Activated CD8-positive, alpha-beta T cell treated with anti-CD3 and anti-CD28 coated beads, Interleukin-2, amount 10 ng/mL, durations not matched to agents 7 days and 5 days (primary cell): ENCODE measurements around the gene RPS6KA4. TPM values are rescaled to one million over a fixed set of nuclear protein-coding genes. Genes with fewer than 3 reads are reported as not detected.

ENCODE experiments used
- ATAC-seq: fragments of 150-1000 bp; cut with Tn5 transposase; one replicate; pipeline ENCODE4 v1.10.0; 2021; ENCODE audit warnings: moderate library complexity
- CTCF ChIA-PET: fragments of 350-600 bp; sonication (Branson Sonifier 250); formaldehyde crosslinking; loops from one replicate; lab custom pipeline; 2021; ENCODE audit warnings: antibody characterized with exemption; lab: Charles Lee
- POLR2A ChIA-PET: fragments of 350-600 bp; sonication (Branson Sonifier 250); formaldehyde crosslinking; loops from one replicate; lab custom pipeline; 2021; ENCODE audit warnings: antibody characterized with exemption; lab: Charles Lee
- DNase-seq: peaks from one replicate; pipeline ENCODE4 v3.0.0-alpha.2; 2020
- H3K27ac Mint-ChIP-seq: one replicate; pipeline ENCODE4 v1.8.0; 2021; ENCODE audit warnings: mild to moderate bottlenecking, mixed read lengths
- H3K27me3 Mint-ChIP-seq: one replicate; pipeline ENCODE4 v1.8.0; 2021; ENCODE audit warnings: low read depth, mixed read lengths
- H3K36me3 Mint-ChIP-seq: one replicate; pipeline ENCODE4 v1.8.0; 2021; ENCODE audit warnings: low read depth, mixed read lengths
- H3K4me1 Mint-ChIP-seq: one replicate; pipeline ENCODE4 v1.8.0; 2021; ENCODE audit warnings: low read depth, mixed read lengths
- H3K4me3 Mint-ChIP-seq: one replicate; pipeline ENCODE4 v1.8.0; 2021; ENCODE audit warnings: mild to moderate bottlenecking, mixed read lengths
- H3K9me3 Mint-ChIP-seq: one replicate; pipeline ENCODE4 v1.8.0; 2022; ENCODE audit warnings: mixed read lengths; ENCODE audit not compliant: insufficient read depth
- total RNA-seq, 2 experiments: library from RNA; stranded (reverse); gene quantifications; one replicate each; pipeline ENCODE4 v1.2.3, GENCODE V29; 2021

Gene RPS6KA4
- total RNA-seq, 2 experiments from 2014 or later: 39.0 to 42.3 TPM

DNA sequence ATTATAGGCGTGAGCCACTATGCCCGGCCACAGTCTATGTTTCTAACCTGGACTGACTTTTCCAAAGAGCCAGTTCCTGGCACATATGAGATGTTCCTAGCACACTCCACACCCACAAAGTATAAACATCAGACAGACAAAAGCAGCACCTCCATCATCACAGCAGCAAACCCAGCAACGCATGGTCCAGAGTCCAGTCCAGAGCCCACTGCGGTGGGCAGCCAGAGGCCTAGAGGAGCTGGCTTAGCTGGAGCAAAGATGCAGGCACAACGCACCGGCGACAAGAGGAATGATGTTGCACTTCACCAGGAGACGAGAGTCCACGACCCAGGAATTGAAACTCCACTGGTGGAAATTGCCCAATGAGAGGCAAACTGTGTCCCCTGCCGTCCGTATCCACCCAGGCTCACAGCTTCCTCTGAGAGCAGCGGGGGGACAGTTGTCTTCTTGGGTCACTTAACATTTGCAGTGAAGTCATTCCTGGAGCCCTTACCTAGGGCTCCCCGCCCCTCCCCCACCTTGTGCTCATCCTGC lies 36.6 kb downstream of the RPS6KA4 start:
- no peaks in the 10 kb centered on the region for H3K9me3 Mint-ChIP-seq
- no peaks in the 10 kb centered on the region for H3K36me3 Mint-ChIP-seq
- ATAC-seq (no peak), DNase-seq (no peak)
- no peak overlapping the region for H3K27ac Mint-ChIP-seq
- H3K4me1 Mint-ChIP-seq: peaks cover 14% of the 10 kb centered on the region
- CTCF ChIA-PET: interaction anchor here (0.7 to 1.1 kb wide), 2 partner anchors 54 to 236 kb away, joined by 3 to 4 read pairs; no protein-coding TSS in a partner anchor
- POLR2A ChIA-PET: no interaction called here
- peaks cover 21% of the 10 kb centered on the region for H3K27me3 Mint-ChIP-seq
- H3K4me3 Mint-ChIP-seq: no peak overlapping the region

DNA sequence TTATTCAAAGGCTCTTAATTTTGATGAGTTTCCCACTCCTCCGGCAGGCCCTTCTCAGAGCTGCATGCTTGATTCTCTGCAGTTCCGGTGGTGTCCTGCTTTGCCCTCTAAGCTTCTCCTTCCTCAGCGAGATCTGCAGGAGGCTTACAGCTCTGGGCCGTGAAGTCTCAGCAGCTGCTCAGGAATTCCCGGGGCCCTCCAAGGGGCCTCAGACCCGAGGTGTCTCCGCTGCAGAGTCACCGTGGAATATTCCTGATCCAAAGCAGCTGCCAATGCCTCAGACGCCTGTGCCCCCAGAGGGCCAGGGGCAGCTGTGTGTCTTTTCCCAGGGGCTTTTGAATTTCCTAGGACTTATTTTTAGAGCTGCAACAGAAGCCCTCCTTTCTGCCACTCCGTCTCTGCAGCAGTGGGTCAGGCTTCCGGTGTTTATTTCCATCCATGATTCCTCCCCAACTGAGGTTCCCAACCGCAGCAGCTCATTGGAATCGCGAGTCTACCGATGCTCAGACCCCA lies 37.2 kb downstream of the RPS6KA4 start:
- Mint-ChIP-seq H3K27ac (no peak overlapping the region), H3K4me3 (no peak overlapping the region), H3K4me1 (peaks cover 9% of the 10 kb centered on the region), H3K36me3 (no peaks in the 10 kb centered on the region), H3K27me3 (peaks cover 21% of the 10 kb centered on the region), H3K9me3 (no peaks in the 10 kb centered on the region)
- DNase-seq (no peak), ATAC-seq (no peak)
- CTCF ChIA-PET: interaction anchor here (0.7 to 1.1 kb wide), 2 partner anchors 53 to 235 kb away, joined by 3 to 4 read pairs; no protein-coding TSS in a partner anchor
- POLR2A ChIA-PET: no interaction called here

DNA sequence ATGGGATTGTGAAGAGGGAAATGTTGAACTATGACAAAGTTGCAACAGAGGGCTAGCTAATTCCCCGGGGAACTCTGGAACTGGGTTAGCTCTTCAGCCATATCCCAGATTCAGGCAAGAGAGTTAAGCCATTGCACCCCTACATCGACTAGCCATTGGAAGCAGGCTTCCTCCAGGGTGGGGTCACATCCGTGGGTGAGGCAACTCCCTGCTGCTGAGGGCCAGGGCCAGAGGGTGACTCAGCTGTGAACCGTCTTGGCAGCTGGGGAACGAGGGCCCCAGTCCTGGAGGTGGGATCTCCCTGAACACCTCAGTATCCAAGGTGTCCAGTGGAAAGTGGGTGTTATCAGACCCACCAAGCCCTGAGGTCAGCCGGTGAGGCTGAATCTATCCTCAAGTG lies 41.1 kb downstream of the RPS6KA4 start:
- Mint-ChIP-seq H3K27me3 (peaks cover 15% of the 10 kb centered on the region), H3K4me3 (no peak overlapping the region), H3K27ac (no peak overlapping the region), H3K4me1 (no peaks in the 10 kb centered on the region), H3K36me3 (no peaks in the 10 kb centered on the region), H3K9me3 (no peaks in the 10 kb centered on the region)
- no peak for ATAC-seq
- DNase-seq: no peak
- CTCF ChIA-PET: no interaction called here
- POLR2A ChIA-PET: no interaction called here

DNA sequence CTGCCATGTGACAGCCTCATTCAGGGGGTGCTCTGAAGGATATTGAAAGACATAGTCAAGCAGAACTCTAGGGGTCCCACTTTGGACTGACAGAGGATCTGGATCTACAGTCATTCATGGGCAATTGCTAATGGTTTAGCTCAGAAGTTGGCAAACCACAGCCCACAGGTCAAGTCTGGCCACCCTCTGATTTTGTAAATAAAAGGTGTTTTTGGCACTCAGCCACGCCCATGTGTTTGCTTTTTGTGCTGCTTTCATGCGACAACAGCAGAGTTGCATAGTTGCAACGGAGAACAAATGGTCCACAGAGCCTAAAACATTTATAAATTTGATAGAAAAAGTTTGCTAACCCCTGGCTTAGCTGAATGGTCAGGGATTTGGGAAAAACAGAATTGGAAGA lies 41.7 kb downstream of the RPS6KA4 start:
- CTCF ChIA-PET: no interaction called here
- H3K27ac Mint-ChIP-seq: no peak overlapping the region
- DNase-seq: no peak
- H3K36me3 Mint-ChIP-seq: no peaks in the 10 kb centered on the region
- peaks cover 15% of the 10 kb centered on the region for H3K27me3 Mint-ChIP-seq
- H3K4me1 Mint-ChIP-seq: no peaks in the 10 kb centered on the region
- H3K4me3 Mint-ChIP-seq: no peak overlapping the region
- ATAC-seq: no peak
- POLR2A ChIA-PET: no interaction called here
- H3K9me3 Mint-ChIP-seq: no peaks in the 10 kb centered on the region

DNA sequence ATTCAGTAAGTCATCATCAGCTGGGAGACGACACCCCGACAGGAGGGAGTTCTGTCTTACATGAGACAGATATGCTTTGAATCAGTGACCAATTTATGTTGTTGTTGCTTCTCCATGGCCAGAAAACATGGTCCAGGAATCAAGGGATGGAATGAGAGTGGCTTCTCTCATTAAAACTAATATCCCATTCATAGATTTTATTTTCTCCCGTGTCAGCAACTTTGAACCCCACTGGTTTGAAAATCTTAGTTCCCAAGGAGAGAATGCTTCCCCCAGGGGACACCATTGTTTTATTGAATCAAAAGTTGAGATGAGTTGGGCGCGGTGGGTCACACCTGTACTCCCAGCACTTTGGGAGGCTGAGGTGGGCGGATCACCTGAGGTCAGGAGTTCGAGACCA lies 42.8 kb downstream of the RPS6KA4 start:
- Mint-ChIP-seq H3K36me3 (no peaks in the 10 kb centered on the region), H3K27ac (no peak overlapping the region), H3K4me3 (no peak overlapping the region), H3K27me3 (peaks cover 13% of the 10 kb centered on the region), H3K4me1 (no peaks in the 10 kb centered on the region), H3K9me3 (no peaks in the 10 kb centered on the region)
- POLR2A ChIA-PET: no interaction called here
- ATAC-seq (no peak), DNase-seq (no peak)
- CTCF ChIA-PET: no interaction called here

DNA sequence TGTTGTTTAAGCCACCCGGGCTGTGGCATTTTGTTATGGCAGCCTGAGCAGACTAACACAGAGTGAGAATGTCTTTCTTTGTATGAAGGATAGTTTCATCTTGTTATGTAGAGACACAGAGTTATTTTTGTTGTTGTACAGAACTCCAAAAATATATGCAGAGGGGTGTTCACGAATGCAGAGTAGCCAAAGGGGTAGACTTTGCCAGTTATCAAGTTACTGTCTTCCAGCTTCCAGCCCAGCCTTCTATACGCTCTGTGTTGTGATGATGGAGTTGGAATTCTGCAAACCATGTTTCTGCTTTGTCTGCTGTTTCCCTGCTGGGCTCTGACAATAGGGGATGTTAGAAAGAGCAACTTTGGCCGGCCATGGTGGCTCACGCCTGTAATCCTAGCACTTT lies 44.1 kb downstream of the RPS6KA4 start:
- no peak overlapping the region for H3K4me3 Mint-ChIP-seq
- no peaks in the 10 kb centered on the region for H3K36me3 Mint-ChIP-seq
- CTCF ChIA-PET: interaction anchor here (1.4 kb wide), 1 partner anchor 46 kb away, joined by 4 read pairs; no protein-coding TSS in a partner anchor
- H3K9me3 Mint-ChIP-seq: no peaks in the 10 kb centered on the region
- H3K27ac Mint-ChIP-seq: no peak overlapping the region
- POLR2A ChIA-PET: no interaction called here
- no peak for ATAC-seq
- peaks cover 13% of the 10 kb centered on the region for H3K27me3 Mint-ChIP-seq
- no peak for DNase-seq
- H3K4me1 Mint-ChIP-seq: no peaks in the 10 kb centered on the region

DNA sequence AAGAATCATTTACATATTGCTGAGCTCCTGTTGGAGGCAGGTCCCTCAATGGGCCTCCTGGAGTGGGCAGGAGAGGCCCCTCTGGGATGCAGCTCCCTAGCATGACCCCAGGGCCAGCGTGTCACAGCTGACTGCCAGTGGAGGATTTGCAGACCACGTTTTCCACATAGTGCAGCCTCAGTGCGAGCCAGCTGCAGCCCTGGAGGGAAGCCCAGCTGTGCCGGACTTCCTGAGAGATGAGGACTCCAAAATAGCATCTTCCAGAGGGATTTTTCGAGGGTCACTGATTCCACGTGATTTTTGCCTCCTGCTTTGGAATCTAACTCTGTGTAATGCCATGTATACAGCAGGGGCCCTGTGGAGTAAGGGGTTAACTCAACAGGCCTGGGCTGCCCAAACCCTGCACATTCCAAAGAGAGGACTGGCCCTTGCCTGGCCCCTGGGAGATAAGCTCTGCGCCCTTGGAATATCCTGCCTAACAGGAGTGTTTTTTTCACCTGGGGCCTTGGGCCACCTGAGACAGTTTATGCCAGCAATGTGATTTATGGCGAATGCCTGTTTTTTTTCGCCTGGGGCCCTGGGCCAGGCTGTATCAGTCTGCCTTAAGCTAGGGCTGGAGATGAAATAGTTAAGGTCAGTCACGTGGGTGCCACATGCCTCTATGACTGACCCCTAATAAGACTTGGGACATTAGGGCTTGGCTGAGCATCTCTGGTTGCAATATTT lies 47.4 kb downstream of the RPS6KA4 start:
- no peaks in the 10 kb centered on the region for H3K9me3 Mint-ChIP-seq
- DNase-seq (no peak), ATAC-seq (no peak)
- no peak overlapping the region for H3K27ac Mint-ChIP-seq
- CTCF ChIA-PET: interaction anchor here (0.7 to 1.4 kb wide), 3 partner anchors 42 to 53 kb away, joined by 3 to 5 read pairs (median 3); no protein-coding TSS in a partner anchor
- POLR2A ChIA-PET: no interaction called here
- no peaks in the 10 kb centered on the region for H3K4me1 Mint-ChIP-seq
- H3K4me3 Mint-ChIP-seq: no peak overlapping the region
- H3K36me3 Mint-ChIP-seq: no peaks in the 10 kb centered on the region
- peaks cover 15% of the 10 kb centered on the region for H3K27me3 Mint-ChIP-seq

DNA sequence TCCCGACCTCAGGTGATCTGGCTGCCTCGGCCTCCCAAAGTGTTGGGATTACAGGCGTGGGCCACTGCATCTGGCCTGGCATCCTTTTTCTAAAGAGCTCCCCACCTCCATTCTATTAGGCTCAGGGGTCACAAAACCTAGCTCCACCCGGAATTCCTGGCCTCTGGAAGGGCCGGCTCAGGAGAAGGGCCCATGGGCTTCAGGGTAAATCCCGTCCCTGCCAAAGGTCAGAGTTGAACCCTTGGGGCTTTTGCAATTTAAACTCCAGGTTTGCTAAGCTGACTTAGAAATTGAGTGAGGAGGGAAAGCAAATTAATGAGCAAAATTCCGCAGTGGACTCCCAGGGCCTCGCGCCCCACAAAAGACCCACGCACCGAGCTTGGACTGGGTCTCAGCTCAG lies 48.3 kb downstream of the RPS6KA4 start:
- POLR2A ChIA-PET: no interaction called here
- H3K36me3 Mint-ChIP-seq: no peaks in the 10 kb centered on the region
- CTCF ChIA-PET: interaction anchor here (0.7 to 1.4 kb wide), 2 partner anchors 42 to 53 kb away, joined by 3 to 5 read pairs; no protein-coding TSS in a partner anchor
- no peaks in the 10 kb centered on the region for H3K9me3 Mint-ChIP-seq
- no peaks in the 10 kb centered on the region for H3K4me1 Mint-ChIP-seq
- peaks cover 15% of the 10 kb centered on the region for H3K27me3 Mint-ChIP-seq
- DNase-seq (no peak), ATAC-seq (no peak)
- H3K27ac Mint-ChIP-seq: no peak overlapping the region
- no peak overlapping the region for H3K4me3 Mint-ChIP-seq

GRCh38 chr11:64407630-64408029 lies 48.7 kb downstream of the RPS6KA4 start:
- DNase-seq (no peak), ATAC-seq (no peak)
- Mint-ChIP-seq H3K36me3 (no peaks in the 10 kb centered on the region), H3K4me1 (no peaks in the 10 kb centered on the region), H3K27me3 (peaks cover 16% of the 10 kb centered on the region), H3K27ac (no peak overlapping the region), H3K9me3 (no peaks in the 10 kb centered on the region), H3K4me3 (no peak overlapping the region)
- POLR2A ChIA-PET: no interaction called here
- CTCF ChIA-PET: interaction anchor here (1.4 kb wide), 1 partner anchor 42 kb away, joined by 5 read pairs; no protein-coding TSS in a partner anchor

DNA sequence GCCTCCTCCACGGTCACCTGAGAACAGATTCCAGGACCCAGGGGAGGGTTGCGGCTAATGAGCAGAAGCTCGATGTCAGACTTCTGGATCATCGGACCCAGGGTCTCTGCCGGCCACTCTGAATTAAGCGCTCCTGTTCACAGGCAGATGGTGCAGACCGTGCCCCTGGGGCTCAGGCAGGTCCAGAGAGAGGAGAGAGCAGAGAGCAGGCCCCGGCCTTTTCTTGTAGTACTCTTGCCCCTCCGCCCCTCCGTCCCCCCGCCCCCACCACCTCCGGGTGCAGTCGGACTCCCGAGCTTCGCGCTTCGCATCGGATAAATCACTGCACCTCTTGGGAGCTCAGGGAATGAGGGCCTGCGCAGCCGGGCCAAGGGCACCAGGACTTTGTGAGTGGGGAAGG lies 50.3 kb downstream of the RPS6KA4 start:
- no peaks in the 10 kb centered on the region for H3K4me1 Mint-ChIP-seq
- ChIA-PET CTCF (no interaction called here), POLR2A (no interaction called here)
- ATAC-seq (no peak), DNase-seq (no peak)
- H3K27ac Mint-ChIP-seq: no peak overlapping the region
- no peaks in the 10 kb centered on the region for H3K9me3 Mint-ChIP-seq
- peaks cover 11% of the 10 kb centered on the region for H3K27me3 Mint-ChIP-seq
- H3K36me3 Mint-ChIP-seq: no peaks in the 10 kb centered on the region
- H3K4me3 Mint-ChIP-seq: no peak overlapping the region

GRCh38 chr11:64409707-64410403 lies 50.9 kb downstream of the RPS6KA4 start:
- no peaks in the 10 kb centered on the region for H3K4me1 Mint-ChIP-seq
- ChIA-PET CTCF (interaction anchor here (2.0 kb wide), 1 partner anchor 40 kb away, joined by 6 read pairs; no protein-coding TSS in a partner anchor), POLR2A (interaction anchor here (0.5 kb wide), 1 partner anchor 237 kb away, joined by 3 read pairs; no protein-coding TSS in a partner anchor)
- no peak overlapping the region for H3K4me3 Mint-ChIP-seq
- ATAC-seq (no peak), DNase-seq (no peak)
- no peaks in the 10 kb centered on the region for H3K36me3 Mint-ChIP-seq
- no peak overlapping the region for H3K27ac Mint-ChIP-seq
- H3K9me3 Mint-ChIP-seq: no peaks in the 10 kb centered on the region
- H3K27me3 Mint-ChIP-seq: peaks cover 9% of the 10 kb centered on the region
